ENCODE data around the gene DHRS7B. TPM values are rescaled to one million over a fixed set of nuclear protein-coding genes. Genes with fewer than 3 reads are reported as not detected.
"Not testable (repeated sequence)": the region's sequence is repeated elsewhere in the genome, so short reads cannot be mapped to it uniquely, and the experiment has no call there.

DHRS7B gene
- total RNA-seq, 1 donor from 2014 or later: 8.3 TPM

- peaks cover 12% of the 10 kb centered on the region for H3K4me1 Mint-ChIP-seq (ENCODE audit: low read depth, unreplicated experiment)
- DNase-seq: no peak
- no peak for TF ChIP-seq CTCF (IDR thresholded peaks at IDR 0.05; ENCODE audit: partially characterized antibody, unreplicated experiment)
- peaks cover 5% of the 10 kb centered on the region for H3K36me3 Mint-ChIP-seq (ENCODE audit: unreplicated experiment)
- peaks cover 6% of the 10 kb centered on the region for H3K9me3 Mint-ChIP-seq (ENCODE audit: unreplicated experiment)
- no peak overlapping the region for H3K4me3 Mint-ChIP-seq (ENCODE audit: unreplicated experiment)
- no peak overlapping the region for H3K27ac Mint-ChIP-seq (ENCODE audit: unreplicated experiment)
- H3K27me3 Mint-ChIP-seq (ENCODE audit: unreplicated experiment): peaks cover 5% of the 10 kb centered on the region
Measured at GRCh38 chr17:21191698-21192097, 64.9 kb downstream of the DHRS7B start.

GRCh38 chr17:21192414-21192813, 65.7 kb downstream of the DHRS7B start:
- Mint-ChIP-seq H3K4me1 (ENCODE audit: low read depth, unreplicated experiment) (peaks cover 12% of the 10 kb centered on the region), H3K36me3 (ENCODE audit: unreplicated experiment) (peaks cover 13% of the 10 kb centered on the region)
- H3K27ac Mint-ChIP-seq (ENCODE audit: unreplicated experiment); H3K4me3 Mint-ChIP-seq (ENCODE audit: unreplicated experiment); H3K27me3 Mint-ChIP-seq (ENCODE audit: unreplicated experiment); DNase-seq; H3K9me3 Mint-ChIP-seq (ENCODE audit: unreplicated experiment): not testable (repeated sequence)

DNA sequence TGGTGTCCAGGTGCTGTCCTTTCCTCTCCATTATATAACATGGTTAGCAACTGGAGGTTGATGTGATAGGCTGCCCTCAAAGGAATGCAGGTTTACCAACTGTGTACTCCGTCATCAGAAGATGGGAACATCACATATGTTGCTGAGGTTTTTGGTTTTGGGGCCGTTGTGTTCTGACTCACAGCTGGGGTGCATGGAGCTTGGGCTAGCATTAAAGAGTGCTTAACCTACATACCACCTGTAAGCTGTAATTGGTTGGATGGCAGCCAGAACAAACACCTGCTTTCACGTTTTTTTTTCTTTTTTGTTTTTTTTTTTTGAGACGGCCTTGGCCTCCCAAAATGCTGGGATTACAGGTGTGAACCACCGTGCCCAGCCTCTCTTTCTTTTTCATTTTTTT, 66.3 kb downstream of the DHRS7B start:
- no peak for DNase-seq
- Mint-ChIP-seq H3K4me3 (ENCODE audit: unreplicated experiment) (no peak overlapping the region), H3K36me3 (ENCODE audit: unreplicated experiment) (peaks cover 17% of the 10 kb centered on the region), H3K9me3 (ENCODE audit: unreplicated experiment) (peaks cover 7% of the 10 kb centered on the region), H3K27me3 (ENCODE audit: unreplicated experiment) (peaks cover 8% of the 10 kb centered on the region), H3K27ac (ENCODE audit: unreplicated experiment) (no peak overlapping the region), H3K4me1 (ENCODE audit: low read depth, unreplicated experiment) (peaks cover 14% of the 10 kb centered on the region)
- TF ChIP-seq CTCF (IDR thresholded peaks at IDR 0.05; ENCODE audit: partially characterized antibody, unreplicated experiment): no peak

DNA sequence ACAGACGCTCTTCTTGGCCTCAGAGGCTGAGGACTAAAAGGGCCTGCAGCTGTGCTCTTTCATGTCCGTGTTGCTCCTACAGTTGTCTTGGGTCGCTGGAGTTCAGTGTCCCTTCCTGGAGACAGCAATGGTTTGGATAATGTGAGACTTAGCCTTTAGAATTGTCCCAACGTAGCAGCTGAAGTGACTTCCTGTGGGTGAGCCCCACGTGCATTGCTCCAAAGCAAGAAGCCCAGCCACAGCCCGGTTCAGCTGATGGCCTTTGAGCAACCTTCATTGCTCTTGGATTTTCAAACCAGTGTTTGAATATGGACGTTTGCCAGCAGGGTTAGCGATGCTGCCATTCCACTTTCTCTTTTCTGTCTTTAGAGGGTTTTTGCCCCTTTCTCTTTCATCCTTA, 67.5 kb downstream of the DHRS7B start:
- peaks cover 14% of the 10 kb centered on the region for H3K27me3 Mint-ChIP-seq (ENCODE audit: unreplicated experiment)
- TF ChIP-seq CTCF (IDR thresholded peaks at IDR 0.05; ENCODE audit: partially characterized antibody, unreplicated experiment): no peak
- peak overlapping the region; percentile 53 for H3K27ac Mint-ChIP-seq (ENCODE audit: unreplicated experiment)
- peaks cover 22% of the 10 kb centered on the region for H3K36me3 Mint-ChIP-seq (ENCODE audit: unreplicated experiment)
- DNase-seq: no peak
- H3K9me3 Mint-ChIP-seq (ENCODE audit: unreplicated experiment): peaks cover 9% of the 10 kb centered on the region
- peak overlapping the region; percentile 4 for H3K4me3 Mint-ChIP-seq (ENCODE audit: unreplicated experiment)
- H3K4me1 Mint-ChIP-seq (ENCODE audit: low read depth, unreplicated experiment): peaks cover 22% of the 10 kb centered on the region

DNA sequence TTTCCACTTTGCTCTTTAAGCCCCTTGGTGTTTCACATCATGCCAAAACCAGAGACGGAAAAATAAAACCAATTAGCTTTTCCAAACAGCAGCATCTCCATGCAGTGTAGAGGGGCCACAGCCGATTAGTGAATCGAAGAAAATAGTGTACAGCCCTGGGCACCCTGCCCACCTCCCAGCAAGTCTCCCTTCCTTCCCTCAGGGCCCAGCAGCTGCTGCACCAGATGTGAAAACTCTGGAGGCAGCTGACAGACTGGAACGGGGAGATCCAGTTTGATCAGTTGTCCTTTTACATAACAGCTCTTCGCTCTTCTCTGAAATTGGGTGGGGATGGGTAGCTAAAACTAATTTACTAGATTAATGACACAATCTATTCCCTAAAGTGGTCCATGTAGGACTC, 67.9 kb downstream of the DHRS7B start:
- no peak for TF ChIP-seq CTCF (IDR thresholded peaks at IDR 0.05; ENCODE audit: partially characterized antibody, unreplicated experiment)
- Mint-ChIP-seq H3K27ac (ENCODE audit: unreplicated experiment) (peak overlapping the region; percentile 53), H3K9me3 (ENCODE audit: unreplicated experiment) (peaks cover 9% of the 10 kb centered on the region), H3K27me3 (ENCODE audit: unreplicated experiment) (peaks cover 14% of the 10 kb centered on the region), H3K4me1 (ENCODE audit: low read depth, unreplicated experiment) (peaks cover 25% of the 10 kb centered on the region), H3K36me3 (ENCODE audit: unreplicated experiment) (peaks cover 22% of the 10 kb centered on the region), H3K4me3 (ENCODE audit: unreplicated experiment) (peak overlapping the region; percentile 4)
- no peak for DNase-seq

- Mint-ChIP-seq H3K27me3 (ENCODE audit: unreplicated experiment) (peaks cover 16% of the 10 kb centered on the region), H3K36me3 (ENCODE audit: unreplicated experiment) (peaks cover 17% of the 10 kb centered on the region), H3K27ac (ENCODE audit: unreplicated experiment) (no peak overlapping the region), H3K4me1 (ENCODE audit: low read depth, unreplicated experiment) (peaks cover 36% of the 10 kb centered on the region), H3K9me3 (ENCODE audit: unreplicated experiment) (peaks cover 11% of the 10 kb centered on the region), H3K4me3 (ENCODE audit: unreplicated experiment) (no peak overlapping the region)
- TF ChIP-seq CTCF (IDR thresholded peaks at IDR 0.05; ENCODE audit: partially characterized antibody, unreplicated experiment): no peak
- DNase-seq: no peak
Measured at GRCh38 chr17:21196126-21196525, 69.4 kb downstream of the DHRS7B start.

All from glutamatergic neuron (in vitro differentiated cells).